HepG2 (cell line): ENCODE measurements around the gene CSTB. TPM values are rescaled to one million over a fixed set of nuclear protein-coding genes. Genes with fewer than 3 reads are reported as not detected.

Source experiments
- CHD4 ChIP-seq: fragments of 200-600 bp; sonication (generic); IDR thresholded peaks from 2 replicates; pipeline ENCODE4 v1.7.0; 2017; ENCODE audit warnings: mild to moderate bottlenecking, low read length, borderline replicate concordance
- ETV5 ChIP-seq: IDR thresholded peaks from 2 replicates; pipeline ENCODE4 v1.6.1; 2018; ENCODE audit warnings: missing biosample characterization, missing genetic modification reagents, inconsistent platforms, borderline replicate concordance
- GLMP ChIP-seq: sonication (generic); formaldehyde crosslinking; IDR thresholded peaks from 2 replicates; pipeline ENCODE4 v1.9.0; 2021; ENCODE audit warnings: missing genetic modification reagents, mild to moderate bottlenecking, borderline replicate concordance
- HNF1A ChIP-seq, 2 experiments: sonication (generic) in 1 of 2; formaldehyde crosslinking in 1 of 2; IDR thresholded peaks; 2 replicates each; pipeline versions ENCODE4 v1.4.0 to v1.6.1; 2016 to 2020; ENCODE audit warnings: borderline replicate concordance in 1 of 2, low read depth in 1 of 2, mild to moderate bottlenecking in 1 of 2, missing genetic modification reagents in 1 of 2
- MLXIP ChIP-seq: sonication (generic); formaldehyde crosslinking; IDR thresholded peaks from 2 replicates; pipeline ENCODE4 v1.9.0; 2021; ENCODE audit warnings: missing genetic modification reagents, borderline replicate concordance
- SCMH1 ChIP-seq: sonication (generic); formaldehyde crosslinking; IDR thresholded peaks from 2 replicates; pipeline ENCODE4 v1.9.0; 2021; ENCODE audit warnings: missing genetic modification reagents, mild to moderate bottlenecking, borderline replicate concordance
- SIN3A ChIP-seq: IDR thresholded peaks from 2 replicates; pipeline ENCODE4 v1.6.1; 2011; ENCODE audit warnings: low read depth, mild to moderate bottlenecking, control low read depth, low read length, borderline replicate concordance
- SIN3B ChIP-seq: fragments of 150-350 bp; IDR thresholded peaks from 2 replicates; pipeline ENCODE4 v1.6.1; 2014; ENCODE audit warnings: low read length
- ZBTB20 ChIP-seq: sonication (generic); formaldehyde crosslinking; IDR thresholded peaks from 2 replicates; pipeline ENCODE4 v1.8.1; 2023; ENCODE audit warnings: missing genetic modification reagents, low read depth, mild to moderate bottlenecking, borderline replicate concordance
- ZFP91 ChIP-seq: sonication (generic); formaldehyde crosslinking; IDR thresholded peaks from 2 replicates; pipeline ENCODE4 v1.9.0; 2022; ENCODE audit warnings: missing genetic modification reagents, mild to moderate bottlenecking, borderline replicate concordance
- ZHX1 ChIP-seq: sonication (generic); formaldehyde crosslinking; IDR thresholded peaks from 2 replicates; pipeline ENCODE4 v1.8.1; 2022; ENCODE audit warnings: low read depth, mild to moderate bottlenecking, missing genetic modification reagents
- ZNF275 ChIP-seq: sonication (generic); formaldehyde crosslinking; IDR thresholded peaks from 2 replicates; pipeline ENCODE4 v1.8.0; 2022; ENCODE audit warnings: missing genetic modification reagents, mild to moderate bottlenecking, inconsistent platforms, borderline replicate concordance
- polyA plus RNA-seq, 8 experiments: library from polyadenylated mRNA; depleted of rRNA in 3 of 8; stranded (reverse) in 7 of 8; unstranded in 1 of 8; fragments of >200 nt; fragmentation: Illumina TruSeq in 4 of 8; extraction: Trizol in 4 of 8; gene quantifications; 2 replicates each; pipeline versions ENCODE4 v1.2.1 to v1.2.3, GENCODE V29; 2011 to 2016; ENCODE audit warnings: low read depth in 4 of 8, missing spikeins in 1 of 8, mixed read lengths in 1 of 8; ENCODE audit not compliant: insufficient read depth in 1 of 8
- total RNA-seq, 5 experiments: library from RNA; depleted of rRNA; stranded (reverse); fragments of >200 nt; fragmentation: Illumina TruSeq; extraction: Trizol; gene quantifications; 2 replicates each; pipeline ENCODE4 v1.2.3, GENCODE V29; 2016; ENCODE audit warnings: low read depth in 1 of 5

The CSTB gene
- total and polyA plus RNA-seq, 2 of the 13 experiments (the other 11 are each of a cell fraction or from before 2014, with no cell fraction given), result 11.7 to 94.1 TPM

- TF ChIP-seq CHD4 (peak; percentile 60), ETV5 (CRISPR knock-in tag) (no peak), ZBTB20 (CRISPR knock-in tag) (no peak), GLMP (no peak), MLXIP (no peak), SCMH1 (no peak), SIN3B (no peak), ZNF275 (CRISPR knock-in tag) (no peak), ZHX1 (CRISPR knock-in tag) (0 out of 2 replicates have a peak, but pooled peaks have one; percentile 34), ZFP91 (CRISPR knock-in tag) (peak; percentile 44; the same call in 1 of the 2 replicates), SIN3A (no peak), HNF1A (IDR thresholded peaks at IDR 0.05; ENCODE audit: low read depth) (no peak), HNF1A (CRISPR knock-in tag; IDR thresholded peaks at IDR 0.05; ENCODE audit: borderline replicate concordance) (no peak)
These were observed 10.8 kb upstream of the CSTB start (continued) for GRCh38 chr21:43786807-43787440.
